22Rv1 (cell line): ENCODE data around the gene WWOX.

Source experiments
- ZFX ChIP-seq: fragments of 450-650 bp; IDR thresholded peaks from 2 replicates; pipeline ENCODE4 v1.6.1; 2017; ENCODE audit warnings: antibody characterized with exemption, borderline replicate concordance
- TF ChIP-seq, protein P1 (sequence below): fragments of 450-650 bp; IDR thresholded peaks from 2 replicates; pipeline ENCODE4 v1.5.1; 2017; ENCODE audit warnings: mild to moderate bottlenecking

- TF ChIP-seq, protein P1, sequence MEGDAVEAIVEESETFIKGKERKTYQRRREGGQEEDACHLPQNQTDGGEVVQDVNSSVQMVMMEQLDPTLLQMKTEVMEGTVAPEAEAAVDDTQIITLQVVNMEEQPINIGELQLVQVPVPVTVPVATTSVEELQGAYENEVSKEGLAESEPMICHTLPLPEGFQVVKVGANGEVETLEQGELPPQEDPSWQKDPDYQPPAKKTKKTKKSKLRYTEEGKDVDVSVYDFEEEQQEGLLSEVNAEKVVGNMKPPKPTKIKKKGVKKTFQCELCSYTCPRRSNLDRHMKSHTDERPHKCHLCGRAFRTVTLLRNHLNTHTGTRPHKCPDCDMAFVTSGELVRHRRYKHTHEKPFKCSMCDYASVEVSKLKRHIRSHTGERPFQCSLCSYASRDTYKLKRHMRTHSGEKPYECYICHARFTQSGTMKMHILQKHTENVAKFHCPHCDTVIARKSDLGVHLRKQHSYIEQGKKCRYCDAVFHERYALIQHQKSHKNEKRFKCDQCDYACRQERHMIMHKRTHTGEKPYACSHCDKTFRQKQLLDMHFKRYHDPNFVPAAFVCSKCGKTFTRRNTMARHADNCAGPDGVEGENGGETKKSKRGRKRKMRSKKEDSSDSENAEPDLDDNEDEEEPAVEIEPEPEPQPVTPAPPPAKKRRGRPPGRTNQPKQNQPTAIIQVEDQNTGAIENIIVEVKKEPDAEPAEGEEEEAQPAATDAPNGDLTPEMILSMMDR = no peak
- TF ChIP-seq ZFX = no peak
These were observed 660.1 kb downstream of the WWOX start for GRCh38 chr16:78759596-78759995.
